ENCODE measurements around the gene SPOCD1. TPM values are rescaled to one million over a fixed set of nuclear protein-coding genes. Genes with fewer than 3 reads are reported as not detected.

The SPOCD1 gene
- total and polyA plus RNA-seq, 2 of the 4 experiments (the other 2 are of a cell fraction), result 59.7 to 132 TPM

GRCh38 chr1:31836638-31837037 is 20.8 kb upstream of the SPOCD1 start:
- Histone ChIP-seq H3K27ac (ENCODE audit: insufficient read depth, low read length) (no peak overlapping the region), H2BK5ac (ENCODE audit: low read depth, low read length, poor library complexity, severe bottlenecking) (no peak overlapping the region), H4K91ac (ENCODE audit: insufficient read depth, low read depth, low read length) (no peak overlapping the region), H3K23ac (ENCODE audit: low read depth, low read length) (no peak overlapping the region), H3K9me3 (ENCODE audit: control insufficient read depth, insufficient read depth, low read length) (no peaks in the 10 kb centered on the region), H3K9me1 (ENCODE audit: insufficient read depth, low read length) (peaks cover 6% of the 10 kb centered on the region; the same call in 1 of the 2 replicates), H2AK9ac (replicated peaks; ENCODE audit: low read depth, low read length, poor library complexity) (no peak overlapping the region), H3K4me3 (ENCODE audit: insufficient read depth, low read depth, low read length) (no peak overlapping the region), H3K4me2 (ENCODE audit: low read depth, low read length) (no peak overlapping the region), H2AFZ (replicated peaks; ENCODE audit: low read length, poor library complexity) (no peak overlapping the region), H3K79me1 (ENCODE audit: low read depth in 1 of 2, low read length in 2 of 2) (no peaks in the 10 kb centered on the region), H3K27me3 (ENCODE audit: control insufficient read depth, insufficient read depth, low read length) (peaks cover 8% of the 10 kb centered on the region), H4K8ac (ENCODE audit: low read depth in 2 of 2, low read length in 2 of 2) (no peak overlapping the region), H3K56ac (ENCODE audit: extremely low read depth, insufficient read depth, low read length) (no peak overlapping the region), H2AK5ac (ENCODE audit: low read depth, low read length) (no peak overlapping the region), H3K4me1 (ENCODE audit: control insufficient read depth, insufficient read depth, low read length) (peaks cover 8% of the 10 kb centered on the region), H3K18ac (ENCODE audit: low read depth, low read length) (no peak overlapping the region), H2BK20ac (ENCODE audit: low read depth, low read length) (no peak overlapping the region), H3K4ac (ENCODE audit: low read depth, low read length) (no peak overlapping the region), H3K14ac (replicated peaks; ENCODE audit: low read depth, low read length) (no peak overlapping the region), H2BK15ac (ENCODE audit: low read depth, low read length) (no peak overlapping the region), H3K9ac (ENCODE audit: low read depth, low read length) (no peak overlapping the region), H4K5ac (ENCODE audit: low read depth, low read length) (no peak overlapping the region), H4K20me1 (ENCODE audit: insufficient read depth, low read length) (no peaks in the 10 kb centered on the region), H2BK120ac (ENCODE audit: low read depth, low read length) (no peak overlapping the region), H3K36me3 (ENCODE audit: control insufficient read depth, insufficient read depth, low read length) (no peaks in the 10 kb centered on the region)
- in situ Hi-C loops (cut with MboI; ENCODE audit: low sequenced_read_pairs), result no loop called here
- intact Hi-C loops (cut with micrococcal nuclease), result no loop called here
- BruUV-seq (replicated peaks), result no TSS peak
- ATAC-seq (ENCODE audit: low read depth) (no peak), DNase-seq (no peak)
- no peak for TF ChIP-seq FOS (IDR thresholded peaks at IDR 0.05; ENCODE audit: low read depth, low read length)
- TF ChIP-seq CTCF (conservative IDR thresholded peaks at IDR 0.05; ENCODE audit: low read depth, low read length), result no peak
- TF ChIP-seq ELK1 (IDR thresholded peaks at IDR 0.05; ENCODE audit: borderline replicate concordance, low read depth, low read length), result no peak
- 66% methylated on average over 2 of the region's 5 CpGs; no CpG with 5 or more reads in 1 of the 2 experiments for WGBS, 2 experiments (ENCODE audit: extremely low coverage in 2 of 2, insufficient read length in 1 of 2)
- dilution Hi-C loops (cut with HindIII; ENCODE audit: low sequenced_read_pairs, unreplicated experiment), result no loop called here
- ChIA-PET POLR2A (ENCODE audit: unreplicated experiment) (no interaction called here), CTCF (interaction anchor here (0.6 kb wide), 1 partner anchor 21 kb away, joined by 3 read pairs; the partner anchor contains the start of gene SPOCD1)
